Body of pancreas (tissue), 4 donors: Measurements from ENCODE around the gene UFD1.

ENCODE experiments used
- CTCF ChIP-seq, 7 experiments: fragments of 450-650 bp in 4 of 7; fragments of 200-600 bp in 3 of 7; sonication (generic) in 3 of 7; IDR thresholded peaks; one replicate each; pipeline ENCODE4 v1.5.1; 2016 to 2019; ENCODE audit warnings: antibody characterized with exemption in 7 of 7
- POLR2A ChIP-seq, 3 donors: fragments of 450-650 bp; IDR thresholded peaks; one replicate each; pipeline ENCODE4 v1.6.1; 2016; ENCODE audit warnings: antibody characterized with exemption in 3 of 3, mild to moderate bottlenecking in 2 of 3

- TF ChIP-seq CTCF (IDR thresholded peaks at IDR 0.05) (no peak), POLR2A (IDR thresholded peaks at IDR 0.05) (no peak)
These were observed 9.6 kb downstream of the UFD1 start for GRCh38 chr22:19469421-19469820.
